Measurements from ENCODE around the gene PTPRR.

DNA sequence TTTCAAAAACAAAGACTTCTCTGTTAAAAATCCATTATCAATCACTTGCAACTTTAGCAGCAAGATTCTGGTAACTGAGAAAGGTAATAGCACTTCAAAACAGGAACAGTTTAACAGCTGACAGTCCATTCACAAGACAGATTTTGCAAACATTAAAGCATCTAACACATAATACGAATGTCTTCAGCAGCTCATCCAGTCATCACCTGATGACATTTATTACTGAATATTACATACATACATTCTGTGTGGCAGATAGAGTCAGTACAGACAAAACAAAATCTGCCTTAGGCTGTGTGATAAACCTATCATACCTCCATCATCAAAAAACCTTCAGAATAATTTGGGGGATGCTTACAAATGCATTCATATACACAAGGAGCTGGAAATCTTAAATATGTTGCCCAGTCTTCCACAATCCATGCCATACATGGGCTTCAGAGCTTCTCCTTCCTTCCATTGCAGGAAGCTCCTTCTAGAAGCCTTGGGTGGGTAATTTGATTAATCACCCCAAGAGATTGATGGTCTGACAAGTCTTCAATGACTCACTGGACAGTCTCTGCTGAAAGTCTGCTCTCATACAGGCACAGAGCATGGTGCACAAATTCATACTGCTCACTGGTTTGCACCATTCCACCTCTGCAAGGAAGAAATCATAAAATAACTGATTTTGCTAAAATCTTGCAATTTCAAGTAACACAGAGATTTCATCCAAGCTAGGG lies 281.7 kb downstream of the PTPRR start:
- TF ChIP-seq, protein P1, sequence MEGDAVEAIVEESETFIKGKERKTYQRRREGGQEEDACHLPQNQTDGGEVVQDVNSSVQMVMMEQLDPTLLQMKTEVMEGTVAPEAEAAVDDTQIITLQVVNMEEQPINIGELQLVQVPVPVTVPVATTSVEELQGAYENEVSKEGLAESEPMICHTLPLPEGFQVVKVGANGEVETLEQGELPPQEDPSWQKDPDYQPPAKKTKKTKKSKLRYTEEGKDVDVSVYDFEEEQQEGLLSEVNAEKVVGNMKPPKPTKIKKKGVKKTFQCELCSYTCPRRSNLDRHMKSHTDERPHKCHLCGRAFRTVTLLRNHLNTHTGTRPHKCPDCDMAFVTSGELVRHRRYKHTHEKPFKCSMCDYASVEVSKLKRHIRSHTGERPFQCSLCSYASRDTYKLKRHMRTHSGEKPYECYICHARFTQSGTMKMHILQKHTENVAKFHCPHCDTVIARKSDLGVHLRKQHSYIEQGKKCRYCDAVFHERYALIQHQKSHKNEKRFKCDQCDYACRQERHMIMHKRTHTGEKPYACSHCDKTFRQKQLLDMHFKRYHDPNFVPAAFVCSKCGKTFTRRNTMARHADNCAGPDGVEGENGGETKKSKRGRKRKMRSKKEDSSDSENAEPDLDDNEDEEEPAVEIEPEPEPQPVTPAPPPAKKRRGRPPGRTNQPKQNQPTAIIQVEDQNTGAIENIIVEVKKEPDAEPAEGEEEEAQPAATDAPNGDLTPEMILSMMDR (IDR thresholded peaks at IDR 0.05), result no peak
- TF ChIP-seq POLR2AphosphoS5 (IDR thresholded peaks at IDR 0.05; ENCODE audit: insufficient read depth in 1 of 2, low read depth in 1 of 2), result no peak
